Measurements from ENCODE around the gene FAM185A. TPM values are rescaled to one million over a fixed set of nuclear protein-coding genes. Genes with fewer than 3 reads are reported as not detected.

The FAM185A gene
- total and polyA plus RNA-seq, 2 donors (not counting 1 experiment from before 2014, with no cell fraction given): 5.9 to 11.8 TPM

GRCh38 chr7:102842284-102842683 lies 93.5 kb downstream of the FAM185A start:
- H3K4me1 Mint-ChIP-seq: no peaks in the 10 kb centered on the region
- Histone ChIP-seq H2AFZ (ENCODE audit: insufficient read depth, low read depth, low read length, poor library complexity, severe bottlenecking) (no peak overlapping the region), H3K9ac (ENCODE audit: low read length) (no peak overlapping the region), H3K9me3 (ENCODE audit: control extremely low read depth in 1 of 3, control insufficient read depth in 2 of 3, insufficient read depth in 1 of 3, low read length in 2 of 3) (no peaks in the 10 kb centered on the region), H3K79me2 (ENCODE audit: control insufficient read depth, insufficient read depth, low read length) (no peaks in the 10 kb centered on the region), H3K27ac (ENCODE audit: low read length in 2 of 2) (no peak overlapping the region), H3K27me3 (replicated peaks in 1 of 4; ENCODE audit: control extremely low read depth in 1 of 4, control insufficient read depth in 3 of 4, insufficient read depth in 4 of 4, low read length in 3 of 4) (no peaks in the 10 kb centered on the region), H4K20me1 (ENCODE audit: control insufficient read depth, insufficient read depth, low read length, poor library complexity, severe bottlenecking) (no peaks in the 10 kb centered on the region), H3K4me2 (replicated peaks; ENCODE audit: low read depth, low read length, poor library complexity, severe bottlenecking) (no peak overlapping the region), H3K36me3 (replicated peaks in 1 of 2; ENCODE audit: control extremely low read depth in 1 of 2, control insufficient read depth in 1 of 2, extremely low read depth in 1 of 2, insufficient read depth in 2 of 2, low read length in 1 of 2) (no peaks in the 10 kb centered on the region), H3K4me1 (ENCODE audit: control insufficient read depth in 2 of 2, insufficient read depth in 2 of 2, low read length in 2 of 2) (no peaks in the 10 kb centered on the region), H3K4me3 (ENCODE audit: control extremely low read depth in 1 of 5, extremely low read depth in 1 of 5, insufficient read depth in 1 of 5, low read depth in 2 of 5, low read length in 4 of 5) (no peak overlapping the region)
- ATAC-seq (ENCODE audit: low read depth) (no peak), DNase-seq (no peak)
- H3K27ac Mint-ChIP-seq: no peak overlapping the region
- TF ChIP-seq EZH2 (IDR thresholded peaks at IDR 0.05; ENCODE audit: borderline replicate concordance, insufficient read depth, low read depth, low read length, poor library complexity, severe bottlenecking): no peak
- no peak for TF ChIP-seq CTCF (IDR thresholded peaks at IDR 0.05)
- H3K4me3 Mint-ChIP-seq: no peak overlapping the region
- ChIA-PET POLR2A (no interaction called here), CTCF (no interaction called here)
- intact Hi-C loops (cut with micrococcal nuclease): no loop called here
- H3K27me3 Mint-ChIP-seq: no peaks in the 10 kb centered on the region
- no peaks in the 10 kb centered on the region for H3K9me3 Mint-ChIP-seq (ENCODE audit: insufficient read depth)

- no peak overlapping the region for H3K4me3 ChIP-seq (ENCODE audit: control extremely low read depth in 1 of 5, extremely low read depth in 1 of 5, insufficient read depth in 1 of 5, low read depth in 2 of 5, low read length in 4 of 5)
- no peak for TF ChIP-seq CTCF (IDR thresholded peaks at IDR 0.05)
- no peak for TF ChIP-seq EZH2 (IDR thresholded peaks at IDR 0.05; ENCODE audit: borderline replicate concordance, insufficient read depth, low read depth, low read length, poor library complexity, severe bottlenecking)
- WGBS (ENCODE audit: insufficient coverage): 100% methylated on average over 1 of the region's 3 CpGs
- no peaks in the 10 kb centered on the region for H3K4me1 ChIP-seq (ENCODE audit: control insufficient read depth in 2 of 2, insufficient read depth in 2 of 2, low read length in 2 of 2)
- no peak for ATAC-seq (ENCODE audit: low read depth)
- H3K4me3 Mint-ChIP-seq: no peak overlapping the region
- no peaks in the 10 kb centered on the region for H3K36me3 ChIP-seq (replicated peaks in 1 of 2; ENCODE audit: control extremely low read depth in 1 of 2, control insufficient read depth in 1 of 2, extremely low read depth in 1 of 2, insufficient read depth in 2 of 2, low read length in 1 of 2)
- no peaks in the 10 kb centered on the region for H3K79me2 ChIP-seq (ENCODE audit: control insufficient read depth, insufficient read depth, low read length)
- intact Hi-C loops (cut with micrococcal nuclease): no loop called here
- no peak overlapping the region for H2AFZ ChIP-seq (ENCODE audit: insufficient read depth, low read depth, low read length, poor library complexity, severe bottlenecking)
- H3K9ac ChIP-seq (ENCODE audit: low read length): no peak overlapping the region
- H3K4me2 ChIP-seq (replicated peaks; ENCODE audit: low read depth, low read length, poor library complexity, severe bottlenecking): no peak overlapping the region
- no peak overlapping the region for H3K27ac Mint-ChIP-seq
- no peaks in the 10 kb centered on the region for H3K9me3 ChIP-seq (ENCODE audit: control extremely low read depth in 1 of 3, control insufficient read depth in 2 of 3, insufficient read depth in 1 of 3, low read length in 2 of 3)
- ChIA-PET CTCF (interaction anchor here (0.7 kb wide), 1 partner anchor 218 kb away, joined by 5 read pairs; no protein-coding TSS in a partner anchor), POLR2A (no interaction called here)
- H3K27me3 ChIP-seq (replicated peaks in 1 of 4; ENCODE audit: control extremely low read depth in 1 of 4, control insufficient read depth in 3 of 4, insufficient read depth in 4 of 4, low read length in 3 of 4): no peaks in the 10 kb centered on the region
- H3K27ac ChIP-seq (ENCODE audit: low read length in 2 of 2): no peak overlapping the region
- no peak for DNase-seq
- H4K20me1 ChIP-seq (ENCODE audit: control insufficient read depth, insufficient read depth, low read length, poor library complexity, severe bottlenecking): no peaks in the 10 kb centered on the region
- H3K4me1 Mint-ChIP-seq: no peaks in the 10 kb centered on the region
- H3K27me3 Mint-ChIP-seq: no peaks in the 10 kb centered on the region
- H3K9me3 Mint-ChIP-seq (ENCODE audit: insufficient read depth): no peaks in the 10 kb centered on the region
Observed at GRCh38 chr7:102843850-102844249, 95.1 kb downstream of the FAM185A start.
